GM21526 (cell line): ENCODE results near the gene ZFP36L1.

Source experiments
- ATAC-seq: cut with Tn5 transposase; IDR thresholded peaks from one replicate; pipeline ENCODE4 v1.9.1; 2021; ENCODE audit warnings: moderate library complexity; ENCODE audit not compliant: unreplicated experiment, low FRiP score

The ZFP36L1 gene

GRCh38 chr14:68796418-68797101 lies 3.7 kb upstream of the ZFP36L1 start:
- ATAC-seq, result no peak

- ATAC-seq, result peak; percentile 44
Measured at GRCh38 chr14:68795597-68796417, 2.9 kb upstream of the ZFP36L1 start.

- no peak for ATAC-seq
Measured at GRCh38 chr14:68794851-68795596, 2.2 kb upstream of the ZFP36L1 start.

GRCh38 chr14:68794130-68794850 lies 1.4 kb upstream of the ZFP36L1 start:
- no peak for ATAC-seq

GRCh38 chr14:68793734-68794129 lies 865 bp upstream of the ZFP36L1 start:
- peak; percentile 0 for ATAC-seq

GRCh38 chr14:68792678-68792978 lies 239 bp downstream of the ZFP36L1 start:
- ATAC-seq, result no peak

GRCh38 chr14:68791902-68792677 lies 777 bp downstream of the ZFP36L1 start:
- ATAC-seq, result no peak

GRCh38 chr14:68791078-68791901 lies 1.6 kb downstream of the ZFP36L1 start:
- ATAC-seq, result no peak

- ATAC-seq, result no peak
Measured at GRCh38 chr14:68790644-68791077, 2.2 kb downstream of the ZFP36L1 start.

GRCh38 chr14:68789821-68790643 lies 2.8 kb downstream of the ZFP36L1 start:
- ATAC-seq, result no peak

GRCh38 chr14:68788996-68789820 lies 3.7 kb downstream of the ZFP36L1 start:
- ATAC-seq, result no peak

- ATAC-seq, result no peak
Measured at GRCh38 chr14:68788275-68788995, 4.4 kb downstream of the ZFP36L1 start.

- no peak for ATAC-seq
Measured at GRCh38 chr14:68787092-68787992, 5.5 kb downstream of the ZFP36L1 start.

GRCh38 chr14:68786491-68787091 lies 6.3 kb downstream of the ZFP36L1 start:
- no peak for ATAC-seq
